GM18870 (cell line): ENCODE results near the gene ALDH3B1.

Experiments
- ATAC-seq: cut with Tn5 transposase; IDR thresholded peaks from one replicate; pipeline ENCODE4 v1.9.1; 2021; ENCODE audit warnings: moderate library complexity; ENCODE audit not compliant: unreplicated experiment

The ALDH3B1 gene

GRCh38 chr11:68041617-68042218 is 31.6 kb downstream of the ALDH3B1 start:
- ATAC-seq = no peak

GRCh38 chr11:68042219-68043028 is 32.3 kb downstream of the ALDH3B1 start:
- ATAC-seq = no peak

- no peak for ATAC-seq
Measured at GRCh38 chr11:68043029-68043348, 32.9 kb downstream of the ALDH3B1 start.

GRCh38 chr11:68043349-68044144 is 33.4 kb downstream of the ALDH3B1 start:
- no peak for ATAC-seq

- no peak for ATAC-seq
Measured at GRCh38 chr11:68044145-68044813, 34.2 kb downstream of the ALDH3B1 start.

GRCh38 chr11:68044898-68045351 is 34.8 kb downstream of the ALDH3B1 start:
- ATAC-seq = no peak

- no peak for ATAC-seq
Measured at GRCh38 chr11:68047437-68048290, 37.5 kb downstream of the ALDH3B1 start.

- no peak for ATAC-seq
Measured at GRCh38 chr11:68048681-68049508, 38.8 kb downstream of the ALDH3B1 start.

- ATAC-seq = no peak
Measured at GRCh38 chr11:68049509-68050370, 39.6 kb downstream of the ALDH3B1 start.

GRCh38 chr11:68050371-68050841 is 40.3 kb downstream of the ALDH3B1 start:
- ATAC-seq = no peak

- no peak for ATAC-seq
Measured at GRCh38 chr11:68051191-68052136, 41.3 kb downstream of the ALDH3B1 start.

GRCh38 chr11:68052137-68052873 is 42.2 kb downstream of the ALDH3B1 start:
- ATAC-seq = no peak

- ATAC-seq = no peak
Measured at GRCh38 chr11:68053117-68053516, 43.0 kb downstream of the ALDH3B1 start.

- no peak for ATAC-seq
Measured at GRCh38 chr11:68053981-68054812, 44.1 kb downstream of the ALDH3B1 start.
